Adrenal gland (tissue), 12 donors: ENCODE results near the gene KCNA5. TPM values are rescaled to one million over a fixed set of nuclear protein-coding genes. Genes with fewer than 3 reads are reported as not detected.

Source experiments
- DNase-seq, 7 donors: peaks; one replicate each; pipeline ENCODE4 v3.0.0-alpha.2; 2019 to 2020
- H3K27ac ChIP-seq, 5 donors: fragments of 200-600 bp; sonication (generic) in 4 of 5; 1 replicate in 3 of 5; 2 replicates in 2 of 5; pipeline versions ENCODE4 v1.5.1 to v1.8.0; 2016 to 2020; ENCODE audit warnings: mild to moderate bottlenecking in 1 of 5
- H3K27me3 ChIP-seq: fragments of 200-600 bp; 2 replicates; pipeline ENCODE4 v1.8.0; 2021
- H3K36me3 ChIP-seq, 2 donors: fragments of 200-600 bp; replicated peaks in 1 of 2; 1 replicate in 1 of 2; 2 replicates in 1 of 2; pipeline versions ENCODE4 v1.5.1 to v1.8.0; 2018 to 2022
- H3K4me1 ChIP-seq, 2 donors: fragments of 200-600 bp; replicated peaks in 1 of 2; 1 replicate in 1 of 2; 2 replicates in 1 of 2; pipeline versions ENCODE4 v1.5.1 to v1.8.0; 2018 to 2021
- H3K4me3 ChIP-seq, 4 donors: fragments of 200-600 bp; sonication (generic) in 3 of 4; one replicate each; pipeline ENCODE4 v1.5.1; 2016 to 2018
- H3K9me3 ChIP-seq, 3 donors: fragments of 200-600 bp; sonication (generic) in 1 of 3; replicated peaks in 1 of 3; 1 replicate in 2 of 3; 2 replicates in 1 of 3; pipeline versions ENCODE4 v1.5.1 to v1.8.0; 2016 to 2021
- CTCF ChIP-seq, 6 experiments: fragments of 450-650 bp in 4 of 6; fragments of 200-600 bp in 2 of 6; sonication (generic) in 1 of 6; IDR thresholded peaks; 1 replicate in 5 of 6; 2 replicates in 1 of 6; pipeline versions ENCODE4 v1.5.1 to v1.8.0; 2016 to 2021; ENCODE audit warnings: antibody characterized with exemption in 6 of 6, mild to moderate bottlenecking in 2 of 6, moderate library complexity in 1 of 6
- POLR2A ChIP-seq, 2 donors: fragments of 450-650 bp; IDR thresholded peaks; one replicate each; pipeline ENCODE4 v1.6.1; 2017; ENCODE audit warnings: antibody characterized with exemption in 2 of 2, mild to moderate bottlenecking in 2 of 2, moderate library complexity in 1 of 2
- WGBS, 4 donors: extraction: QIAGEN DNeasy Blood & Tissue Kit in 2 of 4; methylation state at CpG; one replicate each; pipeline versions ENCODE4 v1.1.5 to v1.1.7; 2013 to 2017; 5-methylcytosine and 5-hydroxymethylcytosine counted together
- intact Hi-C, 2 donors: fragments of 100-400 bp; cut with DNase I; formaldehyde crosslinking; loops; one replicate each; pipeline versions ENCODE4 v1.14.1 to v1.15.0; 2022 to 2023
- polyA plus RNA-seq, 3 donors: library from polyadenylated mRNA; stranded (reverse); fragments of 200-250 nt in 2 of 3; fragments of 350-450 nt in 1 of 3; fragmentation: Illumina TruSeq in 1 of 3; extraction: RNeasy Lipid Tissue Mini Kit (QIAGEN cat#74804) in 1 of 3; gene quantifications; one replicate each; pipeline ENCODE4 v1.2.3, GENCODE V29; 2013 to 2014
- total RNA-seq, 9 donors: library from RNA; depleted of rRNA in 4 of 9; stranded (reverse); fragments of >200 nt in 4 of 9; fragments of 120-200 nt in 1 of 9; fragmentation: NEBNext Ultra II Directional in 1 of 9; extraction: Animal tissue kit (Norgen Biotek cat#: 25700) in 1 of 9; gene quantifications; one replicate each; pipeline versions ENCODE4 v1.1.0 to v1.2.4, GENCODE V29; 2013 to 2023
- donor health status: healthy with polysubstance abuse.
- donor health status: Bipolar disorder and iron deficiency.
- donor health status: DM: yes; HTN: yes; CAD: no.
- donor health status: DM: no; HTN: no; CAD: no.
- donor health status: DM: no; HTN: no; CAD: no.
- donor health status: DM: yes; HTN: yes; CAD: no.

Gene KCNA5
- total and polyA plus RNA-seq, 12 donors, result 0.07 to 0.98 (median 0.23) TPM; not detected in 4

DNA sequence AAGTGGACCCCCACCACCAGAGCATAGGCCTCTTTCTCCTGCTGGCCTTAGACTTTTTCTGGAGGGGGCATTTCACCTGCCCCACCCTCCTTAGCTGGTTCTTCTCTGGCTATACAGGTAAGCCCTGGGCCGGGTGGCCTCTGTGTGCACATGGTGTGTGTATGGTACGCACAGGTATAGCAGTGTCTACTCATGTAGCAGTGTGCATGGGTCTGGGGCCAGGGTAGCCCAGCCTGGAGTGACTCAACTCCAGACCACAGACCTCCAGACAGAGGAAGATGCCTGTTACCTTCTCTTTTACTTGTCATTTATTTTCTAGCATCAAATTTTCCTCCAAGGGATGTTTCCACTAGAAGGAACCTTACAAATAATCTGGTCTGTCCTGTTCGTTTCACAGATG lies 6.9 kb downstream of the KCNA5 start:
- no peaks in the 10 kb centered on the region for H3K4me1 ChIP-seq
- no peak for DNase-seq
- 69 to 82% (median 78%) methylated on average over 3 of the region's 3 CpGs for WGBS, 4 donors
- H3K9me3 ChIP-seq, result no peaks in the 10 kb centered on the region
- no peak overlapping the region for H3K27ac ChIP-seq
- TF ChIP-seq POLR2A (IDR thresholded peaks at IDR 0.05) (no peak), CTCF (IDR thresholded peaks at IDR 0.05) (no peak)
- no peaks in the 10 kb centered on the region for H3K36me3 ChIP-seq
- H3K4me3 ChIP-seq, result no peak overlapping the region
- no peaks in the 10 kb centered on the region for H3K27me3 ChIP-seq
- intact Hi-C loops, result no loop called here

GRCh38 chr12:5051334-5051733 lies 7.7 kb downstream of the KCNA5 start:
- TF ChIP-seq CTCF (IDR thresholded peaks at IDR 0.05) (no peak), POLR2A (IDR thresholded peaks at IDR 0.05) (no peak)
- intact Hi-C loops, result no loop called here
- Histone ChIP-seq H3K4me3 (no peak overlapping the region), H3K36me3 (no peaks in the 10 kb centered on the region), H3K27me3 (no peaks in the 10 kb centered on the region), H3K4me1 (no peaks in the 10 kb centered on the region), H3K9me3 (no peaks in the 10 kb centered on the region), H3K27ac (no peak overlapping the region)
- DNase-seq, result no peak
- 66 to 88% (median 79%) methylated on average over 2 of the region's 2 CpGs for WGBS, 4 donors

- no peaks in the 10 kb centered on the region for H3K36me3 ChIP-seq
- TF ChIP-seq CTCF (IDR thresholded peaks at IDR 0.05), result no peak
- no peak for TF ChIP-seq POLR2A (IDR thresholded peaks at IDR 0.05)
- H3K4me1 ChIP-seq, result no peaks in the 10 kb centered on the region
- no peak overlapping the region for H3K27ac ChIP-seq
- no peaks in the 10 kb centered on the region for H3K27me3 ChIP-seq
- 42 to 59% (median 51%) methylated on average over 1 of the region's 1 CpG for WGBS, 4 donors
- no peak overlapping the region for H3K4me3 ChIP-seq
- no peaks in the 10 kb centered on the region for H3K9me3 ChIP-seq
- intact Hi-C loops, result no loop called here
- DNase-seq, result no peak
Measured at GRCh38 chr12:5051913-5052312, 8.2 kb downstream of the KCNA5 start.

GRCh38 chr12:5052348-5052747 lies 8.7 kb downstream of the KCNA5 start:
- 56 to 71% (median 58%) methylated on average over 4 of the region's 4 CpGs for WGBS, 4 donors
- DNase-seq, result no peak
- no peak overlapping the region for H3K4me3 ChIP-seq
- H3K36me3 ChIP-seq, result no peaks in the 10 kb centered on the region
- no peaks in the 10 kb centered on the region for H3K9me3 ChIP-seq
- no peaks in the 10 kb centered on the region for H3K4me1 ChIP-seq
- H3K27me3 ChIP-seq, result no peaks in the 10 kb centered on the region
- no peak overlapping the region for H3K27ac ChIP-seq
- intact Hi-C loops, result no loop called here
- TF ChIP-seq CTCF (IDR thresholded peaks at IDR 0.05) (no peak), POLR2A (IDR thresholded peaks at IDR 0.05) (no peak)
